KMS-11 (cell line): Measurements from ENCODE around the gene DNASE1L2.

Experiments used
- H2AFZ ChIP-seq: fragments of 200-600 bp; sonication (generic); 2 replicates; pipeline ENCODE4 v1.6.1; 2016; ENCODE audit warnings: antibody characterized with exemption, mixed run types, low read depth
- H3K27ac ChIP-seq: fragments of 200-600 bp; sonication (generic); 2 replicates; pipeline ENCODE4 v1.6.1; 2016; ENCODE audit warnings: mild to moderate bottlenecking, mixed run types
- H3K27me3 ChIP-seq: fragments of 200-600 bp; sonication (generic); 2 replicates; pipeline ENCODE4 v1.6.1; 2017; ENCODE audit warnings: mild to moderate bottlenecking, low read depth, mixed run types, moderate library complexity; ENCODE audit not compliant: insufficient read depth
- H3K36me3 ChIP-seq: fragments of 200-600 bp; sonication (generic); 2 replicates; pipeline ENCODE4 v1.6.1; 2017; ENCODE audit warnings: mild to moderate bottlenecking, mixed run types; ENCODE audit not compliant: insufficient read depth
- H3K4me1 ChIP-seq: fragments of 200-600 bp; sonication (generic); 2 replicates; pipeline ENCODE4 v1.6.1; 2016; ENCODE audit warnings: mild to moderate bottlenecking, low read depth, mixed run types; ENCODE audit not compliant: poor library complexity, severe bottlenecking
- H3K4me2 ChIP-seq: fragments of 200-600 bp; sonication (generic); 2 replicates; pipeline ENCODE4 v1.7.0; 2016; ENCODE audit warnings: mild to moderate bottlenecking, mixed run types
- H3K4me3 ChIP-seq: fragments of 200-600 bp; sonication (generic); IDR thresholded peaks from 2 replicates; pipeline ENCODE4 v1.6.1; 2017; ENCODE audit warnings: low read depth, low read length, mixed read lengths; ENCODE audit not compliant: insufficient read depth
- H3K79me2 ChIP-seq: fragments of 200-600 bp; sonication (generic); 2 replicates; pipeline ENCODE4 v1.6.1; 2016; ENCODE audit warnings: low read depth, mixed run types; ENCODE audit not compliant: insufficient read depth
- H3K9ac ChIP-seq: fragments of 200-600 bp; sonication (generic); 2 replicates; pipeline ENCODE4 v1.6.1; 2016; ENCODE audit warnings: mild to moderate bottlenecking, mixed run types
- H4K20me1 ChIP-seq: fragments of 200-600 bp; sonication (generic); 2 replicates; pipeline ENCODE4 v1.6.1; 2016; ENCODE audit warnings: mild to moderate bottlenecking, mixed run types; ENCODE audit not compliant: insufficient read depth
- TF ChIP-seq, protein P1 (sequence below): fragments of 200-600 bp; sonication (generic); conservative IDR thresholded peaks from 2 replicates; pipeline ENCODE4 v1.6.1; 2017; ENCODE audit warnings: low read depth, mild to moderate bottlenecking, antibody characterized with exemption, low read length, moderate library complexity, mixed read lengths

DNASE1L2 gene

DNA sequence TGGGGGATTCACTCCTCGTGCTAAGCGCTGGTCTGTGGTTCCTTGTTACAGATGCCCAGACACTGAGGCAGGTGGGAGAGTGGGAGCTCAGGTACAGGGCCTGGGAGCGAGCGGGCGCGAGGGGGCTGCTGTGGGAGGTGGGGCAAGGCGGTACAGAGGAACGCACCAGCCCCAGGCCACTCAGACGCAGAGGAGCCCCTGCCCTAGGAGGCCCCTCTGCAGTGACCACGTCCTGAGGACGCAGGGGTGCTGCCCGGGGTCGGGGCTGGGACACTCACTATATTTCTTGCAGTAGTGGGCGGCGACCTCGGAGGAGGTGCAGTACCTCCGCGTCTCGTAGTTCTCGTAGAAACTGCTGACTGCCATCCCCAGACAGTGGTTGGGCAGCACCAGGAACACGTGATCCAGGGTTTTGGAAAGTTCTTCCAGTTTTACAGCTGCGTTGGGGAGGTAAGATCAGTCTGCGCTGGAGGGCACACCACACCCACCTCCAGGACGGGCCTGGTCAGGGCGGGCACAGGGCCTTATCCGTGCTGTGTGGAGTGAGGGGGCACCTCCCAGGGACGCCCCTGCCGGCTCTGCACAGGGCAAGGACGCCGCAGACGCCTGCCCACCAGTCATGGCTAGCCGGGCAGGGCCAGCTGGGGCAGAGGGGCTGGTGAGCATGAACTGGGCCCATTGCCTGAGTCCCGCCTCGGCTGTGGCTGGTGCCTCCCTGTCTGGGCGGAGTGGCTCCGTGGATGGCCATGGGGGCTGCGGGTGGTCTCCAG, 47.9 kb downstream of the DNASE1L2 start:
- TF ChIP-seq, protein P1, sequence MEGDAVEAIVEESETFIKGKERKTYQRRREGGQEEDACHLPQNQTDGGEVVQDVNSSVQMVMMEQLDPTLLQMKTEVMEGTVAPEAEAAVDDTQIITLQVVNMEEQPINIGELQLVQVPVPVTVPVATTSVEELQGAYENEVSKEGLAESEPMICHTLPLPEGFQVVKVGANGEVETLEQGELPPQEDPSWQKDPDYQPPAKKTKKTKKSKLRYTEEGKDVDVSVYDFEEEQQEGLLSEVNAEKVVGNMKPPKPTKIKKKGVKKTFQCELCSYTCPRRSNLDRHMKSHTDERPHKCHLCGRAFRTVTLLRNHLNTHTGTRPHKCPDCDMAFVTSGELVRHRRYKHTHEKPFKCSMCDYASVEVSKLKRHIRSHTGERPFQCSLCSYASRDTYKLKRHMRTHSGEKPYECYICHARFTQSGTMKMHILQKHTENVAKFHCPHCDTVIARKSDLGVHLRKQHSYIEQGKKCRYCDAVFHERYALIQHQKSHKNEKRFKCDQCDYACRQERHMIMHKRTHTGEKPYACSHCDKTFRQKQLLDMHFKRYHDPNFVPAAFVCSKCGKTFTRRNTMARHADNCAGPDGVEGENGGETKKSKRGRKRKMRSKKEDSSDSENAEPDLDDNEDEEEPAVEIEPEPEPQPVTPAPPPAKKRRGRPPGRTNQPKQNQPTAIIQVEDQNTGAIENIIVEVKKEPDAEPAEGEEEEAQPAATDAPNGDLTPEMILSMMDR, result no peak
- no peaks in the 10 kb centered on the region for H3K36me3 ChIP-seq
- H3K9ac ChIP-seq, result no peak overlapping the region
- no peaks in the 10 kb centered on the region for H3K4me1 ChIP-seq
- no peak overlapping the region for H3K4me3 ChIP-seq
- H3K27ac ChIP-seq, result no peak overlapping the region
- no peak overlapping the region for H2AFZ ChIP-seq
- H3K4me2 ChIP-seq, result no peak overlapping the region
- H3K79me2 ChIP-seq, result no peaks in the 10 kb centered on the region
- H3K27me3 ChIP-seq, result no peaks in the 10 kb centered on the region
- H4K20me1 ChIP-seq, result no peaks in the 10 kb centered on the region

DNA sequence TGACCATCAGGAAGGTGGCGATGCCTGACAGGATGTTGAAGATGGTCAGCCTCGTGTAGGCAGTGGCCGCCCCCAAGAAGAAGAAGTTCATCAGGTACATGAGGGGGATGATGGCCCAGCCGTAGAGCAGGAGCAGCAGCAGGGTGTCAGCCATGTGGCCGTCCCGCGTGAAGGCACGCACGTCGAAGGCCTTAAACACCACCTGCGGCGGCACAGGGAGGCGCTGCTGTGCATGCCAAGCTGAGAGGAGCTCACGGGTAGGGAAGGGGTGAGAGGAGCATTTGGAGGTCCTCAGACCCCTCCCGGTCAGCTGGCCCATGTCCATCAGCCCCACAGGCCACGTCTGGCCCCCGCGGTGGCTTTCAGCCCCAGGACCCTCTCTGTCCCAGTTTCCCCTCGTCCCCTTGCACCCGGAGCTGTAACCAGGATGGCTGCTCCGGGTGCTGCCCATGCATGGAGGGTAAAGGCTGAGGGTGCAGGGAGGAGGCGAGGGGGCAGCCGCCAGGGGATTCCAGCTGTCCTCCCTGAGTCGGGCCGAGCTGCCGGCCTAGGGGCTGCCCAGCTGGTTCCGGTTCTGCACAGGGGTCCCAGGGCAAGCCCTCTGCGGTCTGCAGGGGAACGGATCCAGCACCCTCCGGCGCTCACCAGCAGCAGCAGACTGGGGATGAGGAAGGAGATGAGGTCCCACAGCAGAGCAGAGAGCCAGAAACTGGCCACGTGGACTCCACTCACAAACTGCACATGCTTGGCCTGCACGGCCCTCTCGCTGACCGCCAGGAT, 48.7 kb downstream of the DNASE1L2 start:
- TF ChIP-seq, protein P1, result no peak
- Histone ChIP-seq H3K27ac (no peak overlapping the region), H4K20me1 (no peaks in the 10 kb centered on the region), H3K27me3 (no peaks in the 10 kb centered on the region), H3K9ac (no peak overlapping the region), H3K36me3 (no peaks in the 10 kb centered on the region), H3K4me3 (no peak overlapping the region), H2AFZ (no peak overlapping the region), H3K4me2 (no peak overlapping the region), H3K79me2 (no peaks in the 10 kb centered on the region), H3K4me1 (no peaks in the 10 kb centered on the region)

DNA sequence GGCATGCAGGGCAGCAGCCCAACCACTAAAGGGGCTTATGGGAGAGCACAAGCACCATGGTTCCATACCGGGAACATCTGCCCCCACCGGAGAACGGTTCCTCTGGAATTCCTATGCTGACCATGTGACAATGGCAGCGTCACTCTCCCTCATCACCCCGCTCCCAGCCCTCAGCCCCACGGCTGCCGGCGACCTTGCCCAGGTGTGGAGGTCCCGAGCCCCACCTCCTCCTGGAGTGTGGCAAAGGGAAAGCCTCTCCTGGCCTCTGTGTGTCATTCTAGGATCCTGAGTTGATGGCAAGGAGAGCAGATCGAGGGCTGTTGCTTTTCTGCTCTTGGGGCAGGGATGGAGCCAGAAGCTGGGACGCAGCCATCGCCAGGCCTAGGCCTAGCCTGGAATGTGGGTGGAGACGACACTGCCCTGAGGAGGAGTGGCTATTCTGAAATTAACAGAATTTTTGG, 49.5 kb downstream of the DNASE1L2 start:
- TF ChIP-seq, protein P1, result no peak
- no peaks in the 10 kb centered on the region for H3K36me3 ChIP-seq
- no peak overlapping the region for H3K27ac ChIP-seq
- no peaks in the 10 kb centered on the region for H3K27me3 ChIP-seq
- H4K20me1 ChIP-seq, result no peaks in the 10 kb centered on the region
- no peak overlapping the region for H3K4me3 ChIP-seq
- H3K9ac ChIP-seq, result no peak overlapping the region
- no peak overlapping the region for H2AFZ ChIP-seq
- no peaks in the 10 kb centered on the region for H3K79me2 ChIP-seq
- H3K4me2 ChIP-seq, result no peak overlapping the region
- H3K4me1 ChIP-seq, result no peaks in the 10 kb centered on the region

DNA sequence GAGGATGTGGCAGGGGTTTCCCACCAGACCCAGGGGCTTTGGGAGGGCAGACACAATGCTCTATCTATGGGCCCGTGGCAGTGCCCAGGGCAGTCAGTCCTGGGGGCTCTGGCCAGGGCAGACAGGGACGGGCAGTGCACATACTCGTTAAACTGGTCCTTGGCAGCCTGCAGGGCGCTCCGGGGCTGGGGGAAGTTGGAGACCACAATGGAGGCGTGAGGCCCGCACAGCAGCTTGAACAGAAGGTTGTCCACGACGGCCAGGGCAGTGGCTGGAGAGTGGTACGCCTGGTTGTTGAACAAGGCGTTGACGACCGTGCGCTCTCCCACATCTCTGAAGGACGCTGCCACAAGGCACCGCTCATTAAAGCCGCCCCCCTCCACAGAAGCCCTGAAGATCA, 50.3 kb downstream of the DNASE1L2 start:
- no peak overlapping the region for H2AFZ ChIP-seq
- no peak overlapping the region for H3K27ac ChIP-seq
- no peak overlapping the region for H3K9ac ChIP-seq
- no peaks in the 10 kb centered on the region for H3K79me2 ChIP-seq
- no peaks in the 10 kb centered on the region for H4K20me1 ChIP-seq
- H3K4me1 ChIP-seq, result no peaks in the 10 kb centered on the region
- TF ChIP-seq, protein P1, result no peak
- H3K4me3 ChIP-seq, result no peak overlapping the region
- no peaks in the 10 kb centered on the region for H3K36me3 ChIP-seq
- no peak overlapping the region for H3K4me2 ChIP-seq
- H3K27me3 ChIP-seq, result no peaks in the 10 kb centered on the region
